ENCODE data around the gene GALNTL6. TPM values are rescaled to one million over a fixed set of nuclear protein-coding genes. Genes with fewer than 3 reads are reported as not detected.

The GALNTL6 gene
- total and polyA plus RNA-seq, 2 experiments from 2014 or later = 0.38 to 0.40 TPM

DNA sequence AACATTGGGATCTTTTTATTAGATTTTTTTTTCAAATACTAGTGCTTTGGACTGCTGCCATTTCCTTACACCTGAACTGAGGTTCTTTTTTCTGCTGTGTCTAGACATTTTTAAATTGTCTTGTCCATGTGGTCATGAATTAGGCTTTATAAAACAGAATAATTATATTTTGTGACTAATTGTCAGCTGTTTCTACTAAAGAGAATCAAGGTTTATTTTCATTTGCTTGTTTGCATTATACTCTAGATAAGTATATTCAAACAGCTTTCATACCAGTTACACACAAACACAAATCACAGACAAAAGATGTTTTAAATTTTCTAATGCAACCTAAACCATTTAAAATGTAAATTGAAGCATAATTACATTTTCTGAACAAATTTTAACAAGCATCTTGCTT is 194.7 kb downstream of the GALNTL6 start:
- H3K4me1 ChIP-seq (ENCODE audit: insufficient read depth) = peaks cover 37% of the 10 kb centered on the region
- H3K36me3 Mint-ChIP-seq (ENCODE audit: low read depth) = no peaks in the 10 kb centered on the region
- no peak overlapping the region for H3K27ac Mint-ChIP-seq
- peaks cover 20% of the 10 kb centered on the region for H3K27me3 ChIP-seq (ENCODE audit: insufficient read depth)
- no peaks in the 10 kb centered on the region for H3K79me2 ChIP-seq (replicated peaks; ENCODE audit: insufficient read depth)
- H3K36me3 ChIP-seq (ENCODE audit: insufficient read depth) = no peaks in the 10 kb centered on the region
- no peaks in the 10 kb centered on the region for H3F3A ChIP-seq (replicated peaks; ENCODE audit: low read depth)
- peaks cover 37% of the 10 kb centered on the region for H3K4me1 Mint-ChIP-seq
- no peaks in the 10 kb centered on the region for H4K20me1 ChIP-seq (replicated peaks; ENCODE audit: insufficient read depth)
- TF ChIP-seq ZNF331 (CRISPR knock-in tag; IDR thresholded peaks at IDR 0.05; ENCODE audit: low read depth) = no peak
- TF ChIP-seq JUNB (IDR thresholded peaks at IDR 0.05; ENCODE audit: unreplicated experiment) = no peak
- TF ChIP-seq, protein P1, sequence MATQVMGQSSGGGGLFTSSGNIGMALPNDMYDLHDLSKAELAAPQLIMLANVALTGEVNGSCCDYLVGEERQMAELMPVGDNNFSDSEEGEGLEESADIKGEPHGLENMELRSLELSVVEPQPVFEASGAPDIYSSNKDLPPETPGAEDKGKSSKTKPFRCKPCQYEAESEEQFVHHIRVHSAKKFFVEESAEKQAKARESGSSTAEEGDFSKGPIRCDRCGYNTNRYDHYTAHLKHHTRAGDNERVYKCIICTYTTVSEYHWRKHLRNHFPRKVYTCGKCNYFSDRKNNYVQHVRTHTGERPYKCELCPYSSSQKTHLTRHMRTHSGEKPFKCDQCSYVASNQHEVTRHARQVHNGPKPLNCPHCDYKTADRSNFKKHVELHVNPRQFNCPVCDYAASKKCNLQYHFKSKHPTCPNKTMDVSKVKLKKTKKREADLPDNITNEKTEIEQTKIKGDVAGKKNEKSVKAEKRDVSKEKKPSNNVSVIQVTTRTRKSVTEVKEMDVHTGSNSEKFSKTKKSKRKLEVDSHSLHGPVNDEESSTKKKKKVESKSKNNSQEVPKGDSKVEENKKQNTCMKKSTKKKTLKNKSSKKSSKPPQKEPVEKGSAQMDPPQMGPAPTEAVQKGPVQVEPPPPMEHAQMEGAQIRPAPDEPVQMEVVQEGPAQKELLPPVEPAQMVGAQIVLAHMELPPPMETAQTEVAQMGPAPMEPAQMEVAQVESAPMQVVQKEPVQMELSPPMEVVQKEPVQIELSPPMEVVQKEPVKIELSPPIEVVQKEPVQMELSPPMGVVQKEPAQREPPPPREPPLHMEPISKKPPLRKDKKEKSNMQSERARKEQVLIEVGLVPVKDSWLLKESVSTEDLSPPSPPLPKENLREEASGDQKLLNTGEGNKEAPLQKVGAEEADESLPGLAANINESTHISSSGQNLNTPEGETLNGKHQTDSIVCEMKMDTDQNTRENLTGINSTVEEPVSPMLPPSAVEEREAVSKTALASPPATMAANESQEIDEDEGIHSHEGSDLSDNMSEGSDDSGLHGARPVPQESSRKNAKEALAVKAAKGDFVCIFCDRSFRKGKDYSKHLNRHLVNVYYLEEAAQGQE (IDR thresholded peaks at IDR 0.05; ENCODE audit: unreplicated experiment) = no peak
- no peak for TF ChIP-seq EZH2phosphoT487 (IDR thresholded peaks at IDR 0.05; ENCODE audit: unreplicated experiment)
- TF ChIP-seq CREB1 (CRISPR knock-in tag; IDR thresholded peaks at IDR 0.05; ENCODE audit: low read depth) = no peak
- TF ChIP-seq EZH2 (IDR thresholded peaks at IDR 0.05; ENCODE audit: low read depth, unreplicated experiment) = no peak
- TF ChIP-seq ETS1 (IDR thresholded peaks at IDR 0.05) = no peak
- no peak for TF ChIP-seq NANOG (IDR thresholded peaks at IDR 0.05; ENCODE audit: borderline replicate concordance)
- TF ChIP-seq CTCF (conservative IDR thresholded peaks at IDR 0.05; ENCODE audit: low read depth in 2 of 2) = no peak
- TF ChIP-seq POLR2AphosphoS5 (IDR thresholded peaks at IDR 0.05; ENCODE audit: low read depth) = no peak
- no peak for TF ChIP-seq ZNF114 (CRISPR knock-in tag; IDR thresholded peaks at IDR 0.05)
- no peak for TF ChIP-seq STAT1 (IDR thresholded peaks at IDR 0.05; ENCODE audit: unreplicated experiment)
- TF ChIP-seq, protein P2, sequence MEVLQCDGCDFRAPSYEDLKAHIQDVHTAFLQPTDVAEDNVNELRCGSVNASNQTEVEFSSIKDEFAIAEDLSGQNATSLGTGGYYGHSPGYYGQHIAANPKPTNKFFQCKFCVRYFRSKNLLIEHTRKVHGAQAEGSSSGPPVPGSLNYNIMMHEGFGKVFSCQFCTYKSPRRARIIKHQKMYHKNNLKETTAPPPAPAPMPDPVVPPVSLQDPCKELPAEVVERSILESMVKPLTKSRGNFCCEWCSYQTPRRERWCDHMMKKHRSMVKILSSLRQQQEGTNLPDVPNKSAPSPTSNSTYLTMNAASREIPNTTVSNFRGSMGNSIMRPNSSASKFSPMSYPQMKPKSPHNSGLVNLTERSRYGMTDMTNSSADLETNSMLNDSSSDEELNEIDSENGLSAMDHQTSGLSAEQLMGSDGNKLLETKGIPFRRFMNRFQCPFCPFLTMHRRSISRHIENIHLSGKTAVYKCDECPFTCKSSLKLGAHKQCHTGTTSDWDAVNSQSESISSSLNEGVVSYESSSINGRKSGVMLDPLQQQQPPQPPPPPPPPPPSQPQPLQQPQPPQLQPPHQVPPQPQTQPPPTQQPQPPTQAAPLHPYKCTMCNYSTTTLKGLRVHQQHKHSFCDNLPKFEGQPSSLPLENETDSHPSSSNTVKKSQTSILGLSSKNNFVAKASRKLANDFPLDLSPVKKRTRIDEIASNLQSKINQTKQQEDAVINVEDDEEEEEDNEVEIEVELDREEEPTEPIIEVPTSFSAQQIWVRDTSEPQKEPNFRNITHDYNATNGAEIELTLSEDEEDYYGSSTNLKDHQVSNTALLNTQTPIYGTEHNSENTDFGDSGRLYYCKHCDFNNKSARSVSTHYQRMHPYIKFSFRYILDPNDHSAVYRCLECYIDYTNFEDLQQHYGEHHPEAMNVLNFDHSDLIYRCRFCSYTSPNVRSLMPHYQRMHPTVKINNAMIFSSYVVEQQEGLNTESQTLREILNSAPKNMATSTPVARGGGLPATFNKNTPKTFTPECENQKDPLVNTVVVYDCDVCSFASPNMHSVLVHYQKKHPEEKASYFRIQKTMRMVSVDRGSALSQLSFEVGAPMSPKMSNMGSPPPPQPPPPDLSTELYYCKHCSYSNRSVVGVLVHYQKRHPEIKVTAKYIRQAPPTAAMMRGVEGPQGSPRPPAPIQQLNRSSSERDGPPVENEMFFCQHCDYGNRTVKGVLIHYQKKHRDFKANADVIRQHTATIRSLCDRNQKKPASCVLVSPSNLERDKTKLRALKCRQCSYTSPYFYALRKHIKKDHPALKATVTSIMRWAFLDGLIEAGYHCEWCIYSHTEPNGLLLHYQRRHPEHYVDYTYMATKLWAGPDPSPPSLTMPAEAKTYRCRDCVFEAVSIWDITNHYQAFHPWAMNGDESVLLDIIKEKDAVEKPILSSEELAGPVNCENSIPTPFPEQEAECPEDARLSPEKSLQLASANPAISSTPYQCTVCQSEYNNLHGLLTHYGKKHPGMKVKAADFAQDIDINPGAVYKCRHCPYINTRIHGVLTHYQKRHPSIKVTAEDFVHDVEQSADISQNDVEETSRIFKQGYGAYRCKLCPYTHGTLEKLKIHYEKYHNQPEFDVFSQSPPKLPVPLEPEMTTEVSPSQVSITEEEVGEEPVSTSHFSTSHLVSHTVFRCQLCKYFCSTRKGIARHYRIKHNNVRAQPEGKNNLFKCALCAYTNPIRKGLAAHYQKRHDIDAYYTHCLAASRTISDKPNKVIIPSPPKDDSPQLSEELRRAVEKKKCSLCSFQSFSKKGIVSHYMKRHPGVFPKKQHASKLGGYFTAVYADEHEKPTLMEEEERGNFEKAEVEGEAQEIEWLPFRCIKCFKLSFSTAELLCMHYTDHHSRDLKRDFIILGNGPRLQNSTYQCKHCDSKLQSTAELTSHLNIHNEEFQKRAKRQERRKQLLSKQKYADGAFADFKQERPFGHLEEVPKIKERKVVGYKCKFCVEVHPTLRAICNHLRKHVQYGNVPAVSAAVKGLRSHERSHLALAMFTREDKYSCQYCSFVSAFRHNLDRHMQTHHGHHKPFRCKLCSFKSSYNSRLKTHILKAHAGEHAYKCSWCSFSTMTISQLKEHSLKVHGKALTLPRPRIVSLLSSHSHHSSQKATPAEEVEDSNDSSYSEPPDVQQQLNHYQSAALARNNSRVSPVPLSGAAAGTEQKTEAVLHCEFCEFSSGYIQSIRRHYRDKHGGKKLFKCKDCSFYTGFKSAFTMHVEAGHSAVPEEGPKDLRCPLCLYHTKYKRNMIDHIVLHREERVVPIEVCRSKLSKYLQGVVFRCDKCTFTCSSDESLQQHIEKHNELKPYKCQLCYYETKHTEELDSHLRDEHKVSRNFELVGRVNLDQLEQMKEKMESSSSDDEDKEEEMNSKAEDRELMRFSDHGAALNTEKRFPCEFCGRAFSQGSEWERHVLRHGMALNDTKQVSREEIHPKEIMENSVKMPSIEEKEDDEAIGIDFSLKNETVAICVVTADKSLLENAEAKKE (CRISPR knock-in tag; IDR thresholded peaks at IDR 0.05) = no peak
- no peaks in the 10 kb centered on the region for H3K9me3 Mint-ChIP-seq
- no peak overlapping the region for H3K4me2 ChIP-seq
- ATAC-seq (no peak), DNase-seq (ENCODE audit: low spot score) (no peak)
- no peak overlapping the region for H2AFZ ChIP-seq
- no peaks in the 10 kb centered on the region for H3K9me2 ChIP-seq (ENCODE audit: insufficient read depth)
- no peak overlapping the region for H3K4me3 Mint-ChIP-seq
- no peak overlapping the region for H3K4me3 ChIP-seq
- no peak overlapping the region for H3K27ac ChIP-seq (ENCODE audit: low read depth)
- no peaks in the 10 kb centered on the region for H3K27me3 Mint-ChIP-seq (ENCODE audit: insufficient read depth, low read depth, poor library complexity)
